Fibroblast of villous mesenchyme (primary cell): Measurements from ENCODE around the gene CEACAM8. TPM values are rescaled to one million over a fixed set of nuclear protein-coding genes. Genes with fewer than 3 reads are reported as not detected.
"Not testable (repeated sequence)": the region's sequence is repeated elsewhere in the genome, so short reads cannot be mapped to it uniquely, and the experiment has no call there.

Experiments
- DNase-seq: peaks from one replicate; pipeline ENCODE4 v3.0.0-alpha.2; 2010; ENCODE audit warnings: low read depth
- H3K4me3 ChIP-seq: 2 replicates; pipeline ENCODE4 v1.5.1; 2011; ENCODE audit warnings: low read depth, mild to moderate bottlenecking, low read length
- total RNA-seq: library from RNA; depleted of rRNA; stranded (reverse); fragments of >200 nt; gene quantifications from 2 replicates; pipeline ENCODE4 v1.2.3, GENCODE V29; 2012
- TF ChIP-seq, protein P1 (sequence below): IDR thresholded peaks from 2 replicates; pipeline ENCODE4 v1.5.1; 2012; ENCODE audit warnings: low read depth, mild to moderate bottlenecking, low read length; ENCODE audit not compliant: insufficient read depth

The CEACAM8 gene
- total RNA-seq, 1 donor, result not detected

- TF ChIP-seq, protein P1, sequence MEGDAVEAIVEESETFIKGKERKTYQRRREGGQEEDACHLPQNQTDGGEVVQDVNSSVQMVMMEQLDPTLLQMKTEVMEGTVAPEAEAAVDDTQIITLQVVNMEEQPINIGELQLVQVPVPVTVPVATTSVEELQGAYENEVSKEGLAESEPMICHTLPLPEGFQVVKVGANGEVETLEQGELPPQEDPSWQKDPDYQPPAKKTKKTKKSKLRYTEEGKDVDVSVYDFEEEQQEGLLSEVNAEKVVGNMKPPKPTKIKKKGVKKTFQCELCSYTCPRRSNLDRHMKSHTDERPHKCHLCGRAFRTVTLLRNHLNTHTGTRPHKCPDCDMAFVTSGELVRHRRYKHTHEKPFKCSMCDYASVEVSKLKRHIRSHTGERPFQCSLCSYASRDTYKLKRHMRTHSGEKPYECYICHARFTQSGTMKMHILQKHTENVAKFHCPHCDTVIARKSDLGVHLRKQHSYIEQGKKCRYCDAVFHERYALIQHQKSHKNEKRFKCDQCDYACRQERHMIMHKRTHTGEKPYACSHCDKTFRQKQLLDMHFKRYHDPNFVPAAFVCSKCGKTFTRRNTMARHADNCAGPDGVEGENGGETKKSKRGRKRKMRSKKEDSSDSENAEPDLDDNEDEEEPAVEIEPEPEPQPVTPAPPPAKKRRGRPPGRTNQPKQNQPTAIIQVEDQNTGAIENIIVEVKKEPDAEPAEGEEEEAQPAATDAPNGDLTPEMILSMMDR, result no peak
- peak; percentile 87 for DNase-seq
- H3K4me3 ChIP-seq, result no peak overlapping the region
Measured at GRCh38 chr19:42553292-42554045, 41.3 kb downstream of the CEACAM8 start.

DNA sequence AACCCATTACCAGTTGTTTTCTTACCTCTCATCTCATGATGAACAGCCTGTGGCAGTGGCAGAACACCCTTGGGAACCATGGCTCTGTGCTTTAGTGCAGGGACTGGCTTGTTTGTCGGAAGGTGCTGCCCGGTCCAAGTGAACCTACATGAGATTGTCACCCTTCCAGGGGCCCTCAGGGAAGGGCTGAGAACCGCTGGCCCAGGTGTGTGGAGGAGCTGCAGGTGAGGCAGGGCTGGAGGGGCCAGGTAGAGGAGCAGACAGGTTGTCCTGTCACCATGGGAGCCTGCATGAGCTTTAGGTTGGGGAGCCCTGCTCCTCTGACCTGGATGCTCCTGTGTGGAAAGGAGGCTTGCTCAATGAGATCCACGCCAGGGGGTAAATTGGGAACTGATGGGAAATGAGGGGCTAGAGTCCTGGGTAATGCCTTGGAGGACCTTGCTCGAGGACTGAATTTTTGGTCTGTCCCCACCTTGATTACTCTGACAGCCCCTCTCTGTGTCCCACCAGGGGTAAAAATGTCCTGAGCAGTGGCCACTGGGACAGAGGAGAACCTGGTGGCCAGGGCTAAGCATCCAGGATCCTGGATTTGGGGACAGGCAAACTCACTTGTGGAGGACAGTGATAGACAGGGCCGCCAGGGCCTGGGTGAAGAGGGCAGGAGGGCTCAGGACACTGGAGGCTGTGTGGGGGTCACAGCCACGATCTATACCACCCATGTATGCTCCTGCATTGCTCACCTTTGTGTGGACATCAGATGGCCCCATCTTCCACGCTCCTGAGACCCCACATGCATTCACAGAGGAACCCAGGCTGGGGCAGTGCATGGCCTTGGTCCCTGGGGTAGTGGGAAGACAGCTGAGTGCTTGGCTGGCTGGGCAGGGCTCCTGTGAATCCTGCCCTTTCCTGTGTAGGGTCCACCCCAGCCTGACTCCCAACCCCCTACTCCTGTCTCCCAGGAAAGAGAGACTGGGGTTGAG, 42.3 kb downstream of the CEACAM8 start:
- no peak for DNase-seq
- TF ChIP-seq, protein P1, result no peak
- no peak overlapping the region for H3K4me3 ChIP-seq

DNA sequence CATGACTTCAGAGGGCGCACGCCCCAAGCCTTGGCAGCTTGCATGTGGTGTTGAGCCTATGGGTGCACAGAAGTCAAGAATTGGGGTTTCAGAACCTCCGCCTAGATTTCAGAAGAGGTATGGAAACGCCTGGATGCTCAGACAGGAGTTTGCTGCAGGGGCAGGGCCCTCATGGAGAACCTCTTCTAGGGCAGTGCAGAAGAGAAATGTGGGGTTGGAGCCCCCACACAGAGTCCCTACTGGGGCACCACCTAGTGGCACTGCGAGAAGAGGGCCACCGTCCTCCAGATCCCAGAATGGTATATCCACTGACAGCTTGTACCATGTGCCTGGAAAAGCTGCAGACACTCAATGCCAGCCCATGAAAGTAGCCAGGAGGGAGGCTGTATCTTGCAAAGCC, 44.2 kb downstream of the CEACAM8 start:
- not testable (repeated sequence) for H3K4me3 ChIP-seq

GRCh38 chr19:42549067-42549466, 45.7 kb downstream of the CEACAM8 start:
- H3K4me3 ChIP-seq, DNase-seq: not testable (repeated sequence)

More for the DNA sequence above, 44.2 kb downstream of the CEACAM8 start:
- DNase-seq, result not testable (repeated sequence)

- H3K4me3 ChIP-seq, result no peak overlapping the region
- TF ChIP-seq, protein P1, result no peak
- no peak for DNase-seq
Measured at GRCh38 chr19:42548552-42548951, 46.2 kb downstream of the CEACAM8 start.

DNA sequence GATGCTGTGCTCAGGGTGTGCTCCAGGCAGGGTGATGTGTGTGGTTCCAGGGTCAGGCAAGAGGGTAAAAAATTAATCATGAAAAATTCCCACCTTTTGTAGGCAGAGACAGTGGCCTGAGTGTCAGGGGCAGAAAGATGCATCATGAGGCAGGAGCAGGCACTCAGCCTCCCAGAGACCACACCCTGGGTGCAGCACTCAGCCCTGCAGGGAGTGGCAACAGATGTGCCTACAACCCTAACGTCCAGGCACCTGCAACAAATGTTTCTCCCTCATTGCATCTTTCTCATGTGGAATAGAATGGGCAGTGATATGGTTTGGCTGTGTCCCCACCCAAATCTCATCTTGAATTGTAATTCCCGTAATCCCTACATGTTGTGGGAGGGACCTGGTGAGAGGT, 46.8 kb downstream of the CEACAM8 start:
- TF ChIP-seq, protein P1, result no peak
- no peak overlapping the region for H3K4me3 ChIP-seq
- no peak for DNase-seq

DNA sequence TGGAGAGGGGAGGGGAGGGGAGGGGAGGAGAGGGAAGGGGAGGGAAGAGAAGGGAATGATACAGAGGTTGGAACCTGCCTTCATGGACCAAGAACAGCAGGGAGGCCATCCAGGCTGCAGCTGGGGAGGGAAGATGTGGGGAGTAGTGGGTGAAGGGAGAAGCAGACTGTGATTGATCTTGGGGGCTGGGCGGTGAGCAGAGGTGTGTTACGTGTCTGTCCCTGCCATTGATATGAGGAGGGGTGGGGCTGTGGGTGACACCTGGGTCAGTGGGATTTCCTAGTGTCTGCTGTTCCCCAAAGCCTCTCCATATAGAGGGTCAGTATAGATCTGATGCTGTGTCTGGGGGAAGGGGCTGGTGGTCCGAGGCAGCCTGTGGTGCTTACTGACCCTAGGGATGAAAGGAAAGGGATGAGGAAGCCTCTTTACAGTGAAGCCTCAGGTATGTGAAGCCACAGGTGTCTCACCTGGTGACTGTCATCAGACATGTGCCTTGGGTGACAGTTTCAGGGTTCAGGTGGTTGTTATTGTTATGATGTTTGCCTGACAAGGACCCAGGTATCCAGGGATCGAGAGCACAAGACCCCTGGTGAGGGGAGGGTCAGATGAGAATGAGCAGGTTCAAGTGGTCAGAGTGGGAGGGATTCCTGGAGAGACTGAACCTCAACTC, 47.8 kb downstream of the CEACAM8 start:
- TF ChIP-seq, protein P1, result no peak
- no peak overlapping the region for H3K4me3 ChIP-seq
- no peak for DNase-seq
